K562 (cell line): ENCODE measurements around the gene TRAPPC12. TPM values are rescaled to one million over a fixed set of nuclear protein-coding genes. Genes with fewer than 3 reads are reported as not detected.
A peak's percentile ranks its signal among the peaks of the same experiment; 100 is the strongest.

Experiments
- FIP1L1 ChIP-seq: fragments of 200-400 bp; formaldehyde crosslinking; IDR thresholded peaks from 2 replicates; pipeline ENCODE4 v1.6.1; 2018; ENCODE audit warnings: mild to moderate bottlenecking, low read depth, low read length; ENCODE audit not compliant: poor library complexity, severe bottlenecking
- GABPB1 ChIP-seq: sonication (generic); formaldehyde crosslinking; IDR thresholded peaks from 2 replicates; pipeline ENCODE4 v1.8.0; 2022; ENCODE audit warnings: mild to moderate bottlenecking, missing genetic modification reagents
- GATAD2B ChIP-seq: fragments of 450-650 bp; IDR thresholded peaks from 2 replicates; pipeline ENCODE4 v1.6.1; 2017; ENCODE audit warnings: mild to moderate bottlenecking, borderline replicate concordance
- MED1 ChIP-seq: sonication (generic); formaldehyde crosslinking; IDR thresholded peaks from 2 replicates; pipeline ENCODE4 v1.8.1; 2023; ENCODE audit warnings: missing genetic modification reagents, borderline replicate concordance
- MEF2A ChIP-seq: IDR thresholded peaks from 2 replicates; pipeline ENCODE4 v1.6.1; 2011; ENCODE audit warnings: low read depth, mild to moderate bottlenecking, low read length, moderate library complexity; ENCODE audit not compliant: control insufficient read depth
- PHF8 ChIP-seq: fragments of 200-600 bp; sonication (generic); IDR thresholded peaks from 2 replicates; pipeline ENCODE4 v1.6.1; 2012; ENCODE audit warnings: mixed run types, mild to moderate bottlenecking, inconsistent platforms, low read length, moderate library complexity, borderline replicate concordance
- PML ChIP-seq: IDR thresholded peaks from 2 replicates; pipeline ENCODE4 v1.6.1; 2012; ENCODE audit warnings: low read length, inconsistent platforms
- SMARCA4 ChIP-seq: fragments of 450-650 bp; IDR thresholded peaks from 2 replicates; pipeline ENCODE4 v1.6.1; 2016
- SMC3 ChIP-seq: conservative IDR thresholded peaks from 2 replicates; pipeline ENCODE4 v1.6.1; 2011; ENCODE audit warnings: low read depth, low read length, improper control_type of control experiment; ENCODE audit not compliant: insufficient read depth
- TAF15 ChIP-seq: fragments of 200-400 bp; formaldehyde crosslinking; IDR thresholded peaks from 2 replicates; pipeline ENCODE4 v1.6.1; 2017; ENCODE audit warnings: mild to moderate bottlenecking, low read depth, low read length, moderate library complexity
- TCF7 ChIP-seq: sonication (generic); IDR thresholded peaks from 2 replicates; pipeline ENCODE4 v1.6.1; 2016; ENCODE audit warnings: antibody characterized with exemption, borderline replicate concordance
- TRIM24 ChIP-seq, 2 experiments: fragments of 450-650 bp; IDR thresholded peaks; 2 replicates each; pipeline ENCODE4 v1.6.1; 2016
- ZEB2 ChIP-seq: fragments of 450-650 bp; IDR thresholded peaks from 2 replicates; pipeline ENCODE4 v1.6.1; 2016
- ZFP91 ChIP-seq: sonication (generic); formaldehyde crosslinking; IDR thresholded peaks from 2 replicates; pipeline ENCODE4 v1.8.0; 2022; ENCODE audit warnings: mild to moderate bottlenecking, missing genetic modification reagents
- ZNF133 ChIP-seq: fragments of 250-450 bp; sonication (Bioruptor Pico); IDR thresholded peaks from 2 replicates; pipeline ENCODE4 v1.4.0; 2020; ENCODE audit warnings: mild to moderate bottlenecking
- ZNF23 ChIP-seq: fragments of 250-450 bp; sonication (Bioruptor Pico); IDR thresholded peaks from 2 replicates; pipeline ENCODE4 v1.4.0; 2020; ENCODE audit warnings: mild to moderate bottlenecking
- ZNF274 ChIP-seq: IDR thresholded peaks from 2 replicates; pipeline ENCODE4 v1.6.1; 2011; ENCODE audit warnings: low read depth, mild to moderate bottlenecking, low read length, moderate library complexity, borderline replicate concordance
- ZNF316 ChIP-seq: fragments of 450-650 bp; IDR thresholded peaks from 2 replicates; pipeline ENCODE4 v1.6.1; 2016
- polyA plus RNA-seq, 8 experiments: library from polyadenylated mRNA; depleted of rRNA in 4 of 8; stranded (reverse) in 5 of 8; unstranded in 3 of 8; fragments of >200 nt; fragmentation: Nextera tagmentation in 2 of 8; fragmentation: Illumina TruSeq in 1 of 8; extraction: Ambion mirVana in 2 of 8; extraction: Trizol in 1 of 8; gene quantifications; 2 replicates each; pipeline versions ENCODE4 v1.2.1 to v1.2.3, GENCODE V29; 2011 to 2014; ENCODE audit warnings: inconsistent platforms in 1 of 8, missing spikeins in 1 of 8
- total RNA-seq, 7 experiments: library from RNA; depleted of rRNA in 6 of 7; stranded (reverse); fragments of >200 nt in 6 of 7; fragmentation: Illumina TruSeq in 2 of 7; extraction: Trizol in 2 of 7; gene quantifications; 2 replicates each; pipeline versions ENCODE4 v1.2.1 to v1.2.3, GENCODE V29; 2011 to 2021; ENCODE audit warnings: low replicate concordance in 1 of 7
- TF ChIP-seq, protein P1 (sequence below): sonication (generic); formaldehyde crosslinking; IDR thresholded peaks from 2 replicates; pipeline ENCODE4 v1.8.0; 2022; ENCODE audit warnings: missing genetic modification reagents, mild to moderate bottlenecking, moderate library complexity, borderline replicate concordance
- TF ChIP-seq, protein P2 (sequence below): sonication (generic); formaldehyde crosslinking; IDR thresholded peaks from 2 replicates; pipeline ENCODE4 v1.8.1; 2023; ENCODE audit warnings: mild to moderate bottlenecking, missing genetic modification reagents
- TF ChIP-seq, protein P3 (sequence below): IDR thresholded peaks from 2 replicates; pipeline ENCODE4 v1.6.1; 2016; ENCODE audit warnings: missing genetic modification characterization, missing compliant biosample characterization

The TRAPPC12 gene
- total and polyA plus RNA-seq, 9 of the 15 experiments (the other 6 are each of a cell fraction or from before 2014, with no cell fraction given) = 8.0 to 75.2 (median 39.1) TPM

DNA sequence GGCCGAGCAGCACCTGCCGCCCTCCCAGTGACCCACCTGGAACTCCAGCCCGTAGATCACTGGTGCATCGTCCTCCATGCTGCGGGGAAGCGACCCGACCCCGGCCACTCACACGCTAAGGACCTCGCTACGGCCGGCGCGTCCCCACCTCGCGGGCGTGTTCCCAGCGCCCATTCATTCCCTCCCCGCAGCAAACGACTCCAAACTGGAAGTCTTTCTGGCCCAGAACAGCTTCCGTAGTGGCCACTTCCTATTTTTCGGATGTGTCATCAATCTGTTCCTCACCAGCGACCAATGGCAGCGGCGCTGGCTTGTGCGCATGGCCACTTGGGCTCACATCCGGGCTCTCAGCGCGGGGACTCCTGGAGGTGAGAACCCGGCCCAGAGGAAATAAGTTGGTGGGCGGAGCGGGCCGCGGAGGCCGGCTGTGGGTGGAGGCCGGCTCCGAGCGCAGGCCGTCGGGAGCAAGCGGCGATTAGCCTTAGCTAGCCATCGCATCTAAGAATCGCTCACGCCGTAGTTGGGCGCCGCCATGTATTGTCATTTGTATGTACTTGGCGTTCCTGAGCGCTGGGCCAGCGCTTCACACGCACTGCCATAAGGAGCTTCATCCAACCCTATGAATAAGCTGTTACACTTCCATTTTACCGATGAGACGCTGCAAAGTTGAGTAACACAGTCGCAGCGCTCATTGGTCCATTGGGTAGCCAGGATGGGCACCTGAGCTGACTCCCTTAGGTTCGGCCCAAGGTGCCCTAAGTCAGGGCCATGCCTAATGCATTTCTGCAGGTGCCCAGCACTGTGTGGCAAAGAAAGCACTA, 1.7 kb upstream of the TRAPPC12 start, which contains the start of gene EIPR1 (continued):
- TF ChIP-seq PHF8 = peak; percentile 91; the same call in 1 of the 2 replicates
- TF ChIP-seq SMARCA4 = no peak
- TF ChIP-seq, protein P1, sequence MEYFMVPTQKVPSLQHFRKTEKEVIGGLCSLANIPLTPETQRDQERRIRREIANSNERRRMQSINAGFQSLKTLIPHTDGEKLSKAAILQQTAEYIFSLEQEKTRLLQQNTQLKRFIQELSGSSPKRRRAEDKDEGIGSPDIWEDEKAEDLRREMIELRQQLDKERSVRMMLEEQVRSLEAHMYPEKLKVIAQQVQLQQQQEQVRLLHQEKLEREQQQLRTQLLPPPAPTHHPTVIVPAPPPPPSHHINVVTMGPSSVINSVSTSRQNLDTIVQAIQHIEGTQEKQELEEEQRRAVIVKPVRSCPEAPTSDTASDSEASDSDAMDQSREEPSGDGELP (CRISPR knock-in tag) = peak; percentile 76; the same call in 1 of the 2 replicates
- TF ChIP-seq ZFP91 (CRISPR knock-in tag) = peak; percentile 65; the same call in 1 of the 2 replicates
- no peak for TF ChIP-seq ZNF274
- no peak for TF ChIP-seq TAF15
- no peak for TF ChIP-seq SMC3
- peak; percentile 61 for TF ChIP-seq PML
- TF ChIP-seq, protein P2, sequence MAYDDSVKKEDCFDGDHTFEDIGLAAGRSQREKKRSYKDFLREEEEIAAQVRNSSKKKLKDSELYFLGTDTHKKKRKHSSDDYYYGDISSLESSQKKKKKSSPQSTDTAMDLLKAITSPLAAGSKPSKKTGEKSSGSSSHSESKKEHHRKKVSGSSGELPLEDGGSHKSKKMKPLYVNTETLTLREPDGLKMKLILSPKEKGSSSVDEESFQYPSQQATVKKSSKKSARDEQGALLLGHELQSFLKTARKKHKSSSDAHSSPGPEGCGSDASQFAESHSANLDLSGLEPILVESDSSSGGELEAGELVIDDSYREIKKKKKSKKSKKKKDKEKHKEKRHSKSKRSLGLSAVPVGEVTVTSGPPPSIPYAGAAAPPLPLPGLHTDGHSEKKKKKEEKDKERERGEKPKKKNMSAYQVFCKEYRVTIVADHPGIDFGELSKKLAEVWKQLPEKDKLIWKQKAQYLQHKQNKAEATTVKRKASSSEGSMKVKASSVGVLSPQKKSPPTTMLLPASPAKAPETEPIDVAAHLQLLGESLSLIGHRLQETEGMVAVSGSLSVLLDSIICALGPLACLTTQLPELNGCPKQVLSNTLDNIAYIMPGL (CRISPR knock-in tag) = 0 out of 2 replicates have a peak, but pooled peaks have one; percentile 24
- no peak for TF ChIP-seq ZEB2
- peak; percentile 94 for TF ChIP-seq ZNF316
- TF ChIP-seq ZNF23 (CRISPR knock-in tag) = no peak
- TF ChIP-seq GABPB1 = peak; percentile 85
- TF ChIP-seq TRIM24 (IDR thresholded peaks at IDR 0.05) = peak in 1 of 2 experiments; percentile 52; a peak in 1 of 4 replicates
- no peak for TF ChIP-seq MED1 (CRISPR knock-in tag)
- TF ChIP-seq GATAD2B = no peak
- TF ChIP-seq TCF7 = peak; percentile 45; the same call in 1 of the 2 replicates
- TF ChIP-seq, protein P3, sequence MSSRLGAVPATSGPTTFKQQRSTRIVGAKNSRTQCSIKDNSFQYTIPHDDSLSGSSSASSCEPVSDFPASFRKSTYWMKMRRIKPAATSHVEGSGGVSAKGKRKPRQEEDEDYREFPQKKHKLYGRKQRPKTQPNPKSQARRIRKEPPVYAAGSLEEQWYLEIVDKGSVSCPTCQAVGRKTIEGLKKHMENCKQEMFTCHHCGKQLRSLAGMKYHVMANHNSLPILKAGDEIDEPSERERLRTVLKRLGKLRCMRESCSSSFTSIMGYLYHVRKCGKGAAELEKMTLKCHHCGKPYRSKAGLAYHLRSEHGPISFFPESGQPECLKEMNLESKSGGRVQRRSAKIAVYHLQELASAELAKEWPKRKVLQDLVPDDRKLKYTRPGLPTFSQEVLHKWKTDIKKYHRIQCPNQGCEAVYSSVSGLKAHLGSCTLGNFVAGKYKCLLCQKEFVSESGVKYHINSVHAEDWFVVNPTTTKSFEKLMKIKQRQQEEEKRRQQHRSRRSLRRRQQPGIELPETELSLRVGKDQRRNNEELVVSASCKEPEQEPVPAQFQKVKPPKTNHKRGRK (tag) = no peak
- TF ChIP-seq MEF2A = no peak
- TF ChIP-seq FIP1L1 = peak; percentile 77
- no peak for TF ChIP-seq ZNF133
